Endothelial cell (in vitro differentiated cells): Measurements from ENCODE around the gene FSCN2. TPM values are rescaled to one million over a fixed set of nuclear protein-coding genes. Genes with fewer than 3 reads are reported as not detected.

Source experiments
- DNase-seq: peaks from one replicate; pipeline ENCODE4 v3.0.0; 2021; ENCODE audit warnings: low spot score
- H3K27ac Mint-ChIP-seq: one replicate; pipeline ENCODE4 v1.8.0; 2021; ENCODE audit warnings: mixed read lengths, inconsistent platforms; ENCODE audit not compliant: unreplicated experiment
- H3K27me3 Mint-ChIP-seq: one replicate; pipeline ENCODE4 v1.8.0; 2021; ENCODE audit warnings: mild to moderate bottlenecking, moderate library complexity, mixed read lengths, inconsistent platforms; ENCODE audit not compliant: unreplicated experiment
- H3K36me3 Mint-ChIP-seq: one replicate; pipeline ENCODE4 v1.8.0; 2021; ENCODE audit warnings: mild to moderate bottlenecking, low read depth, mixed read lengths, inconsistent platforms; ENCODE audit not compliant: unreplicated experiment
- H3K4me1 Mint-ChIP-seq: one replicate; pipeline ENCODE4 v1.8.0; 2021; ENCODE audit warnings: mild to moderate bottlenecking, mixed read lengths, inconsistent platforms; ENCODE audit not compliant: unreplicated experiment
- H3K4me3 Mint-ChIP-seq: one replicate; pipeline ENCODE4 v1.8.0; 2021; ENCODE audit warnings: mild to moderate bottlenecking, mixed read lengths, inconsistent platforms; ENCODE audit not compliant: unreplicated experiment
- H3K9me3 Mint-ChIP-seq: one replicate; pipeline ENCODE4 v1.8.0; 2021; ENCODE audit warnings: mixed read lengths, inconsistent platforms; ENCODE audit not compliant: unreplicated experiment
- total RNA-seq: library from RNA; stranded (reverse); fragmentation: NEBNext Ultra II Directional; extraction: Animal tissue kit (Norgen Biotek cat#: 25700); gene quantifications from one replicate; pipeline ENCODE4 v1.2.1, GENCODE V29; 2021; ENCODE audit not compliant: unreplicated experiment
- TF ChIP-seq, protein P1 (sequence below): fragments of 200-600 bp; sonication (generic); IDR thresholded peaks from one replicate; pipeline ENCODE4 v1.5.0; 2021; ENCODE audit warnings: antibody characterized with exemption; ENCODE audit not compliant: unreplicated experiment

Gene FSCN2
- total RNA-seq, 1 donor from 2014 or later: 1.5 TPM

DNA sequence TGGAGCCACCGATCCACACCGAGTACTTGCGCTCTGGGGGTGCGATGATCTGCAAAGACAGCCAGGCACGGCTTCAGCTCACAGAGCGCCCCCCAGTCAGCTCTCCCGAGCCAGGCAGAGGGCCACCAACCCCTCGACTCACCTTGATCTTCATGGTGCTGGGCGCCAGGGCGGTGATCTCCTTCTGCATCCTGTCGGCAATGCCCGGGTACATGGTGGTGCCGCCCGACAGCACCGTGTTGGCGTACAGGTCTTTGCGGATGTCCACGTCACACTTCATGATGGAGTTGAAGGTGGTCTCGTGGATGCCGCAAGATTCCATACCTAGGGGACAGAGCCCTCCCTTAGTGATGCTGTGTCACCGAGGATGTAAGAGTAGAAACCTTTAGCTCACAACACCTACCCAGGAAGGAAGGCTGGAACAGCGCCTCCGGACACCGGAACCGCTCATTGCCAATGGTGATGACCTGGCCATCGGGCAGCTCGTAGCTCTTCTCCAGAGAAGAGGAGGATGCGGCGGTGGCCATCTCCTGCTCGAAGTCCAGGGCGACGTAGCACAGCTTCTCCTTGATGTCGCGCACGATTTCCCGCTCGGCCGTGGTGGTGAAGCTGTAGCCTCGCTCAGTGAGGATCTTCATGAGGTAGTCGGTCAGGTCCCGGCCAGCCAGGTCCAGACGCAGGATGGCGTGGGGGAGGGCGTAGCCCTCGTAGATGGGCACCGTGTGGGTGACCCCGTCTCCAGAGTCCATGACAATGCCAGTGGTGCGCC, 17.2 kb upstream of the FSCN2 start:
- Mint-ChIP-seq H3K4me3 (peak overlapping the region; percentile 99), H3K36me3 (peaks cover 35% of the 10 kb centered on the region), H3K27ac (peak overlapping the region; percentile 79), H3K27me3 (peaks cover 29% of the 10 kb centered on the region), H3K9me3 (no peaks in the 10 kb centered on the region), H3K4me1 (peaks cover 31% of the 10 kb centered on the region)
- no peak for DNase-seq
- TF ChIP-seq, protein P1, sequence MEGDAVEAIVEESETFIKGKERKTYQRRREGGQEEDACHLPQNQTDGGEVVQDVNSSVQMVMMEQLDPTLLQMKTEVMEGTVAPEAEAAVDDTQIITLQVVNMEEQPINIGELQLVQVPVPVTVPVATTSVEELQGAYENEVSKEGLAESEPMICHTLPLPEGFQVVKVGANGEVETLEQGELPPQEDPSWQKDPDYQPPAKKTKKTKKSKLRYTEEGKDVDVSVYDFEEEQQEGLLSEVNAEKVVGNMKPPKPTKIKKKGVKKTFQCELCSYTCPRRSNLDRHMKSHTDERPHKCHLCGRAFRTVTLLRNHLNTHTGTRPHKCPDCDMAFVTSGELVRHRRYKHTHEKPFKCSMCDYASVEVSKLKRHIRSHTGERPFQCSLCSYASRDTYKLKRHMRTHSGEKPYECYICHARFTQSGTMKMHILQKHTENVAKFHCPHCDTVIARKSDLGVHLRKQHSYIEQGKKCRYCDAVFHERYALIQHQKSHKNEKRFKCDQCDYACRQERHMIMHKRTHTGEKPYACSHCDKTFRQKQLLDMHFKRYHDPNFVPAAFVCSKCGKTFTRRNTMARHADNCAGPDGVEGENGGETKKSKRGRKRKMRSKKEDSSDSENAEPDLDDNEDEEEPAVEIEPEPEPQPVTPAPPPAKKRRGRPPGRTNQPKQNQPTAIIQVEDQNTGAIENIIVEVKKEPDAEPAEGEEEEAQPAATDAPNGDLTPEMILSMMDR: no peak

DNA sequence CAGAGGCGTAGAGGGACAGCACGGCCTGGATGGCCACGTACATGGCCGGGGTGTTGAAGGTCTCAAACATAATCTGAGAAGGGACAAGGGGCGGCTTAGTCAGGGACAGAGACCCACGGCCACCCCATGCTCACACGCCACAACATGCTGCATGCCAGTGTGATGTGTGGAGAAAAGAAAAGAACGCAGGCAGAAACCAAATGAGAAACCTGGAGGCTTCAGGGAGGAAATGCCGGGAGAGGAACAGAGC, 16.7 kb upstream of the FSCN2 start:
- peaks cover 31% of the 10 kb centered on the region for H3K4me1 Mint-ChIP-seq
- H3K36me3 Mint-ChIP-seq: peaks cover 35% of the 10 kb centered on the region
- TF ChIP-seq, protein P1: no peak
- peak overlapping the region; percentile 79 for H3K27ac Mint-ChIP-seq
- peaks cover 32% of the 10 kb centered on the region for H3K27me3 Mint-ChIP-seq
- H3K9me3 Mint-ChIP-seq: no peaks in the 10 kb centered on the region
- H3K4me3 Mint-ChIP-seq: peak overlapping the region; percentile 99
- DNase-seq: no peak

DNA sequence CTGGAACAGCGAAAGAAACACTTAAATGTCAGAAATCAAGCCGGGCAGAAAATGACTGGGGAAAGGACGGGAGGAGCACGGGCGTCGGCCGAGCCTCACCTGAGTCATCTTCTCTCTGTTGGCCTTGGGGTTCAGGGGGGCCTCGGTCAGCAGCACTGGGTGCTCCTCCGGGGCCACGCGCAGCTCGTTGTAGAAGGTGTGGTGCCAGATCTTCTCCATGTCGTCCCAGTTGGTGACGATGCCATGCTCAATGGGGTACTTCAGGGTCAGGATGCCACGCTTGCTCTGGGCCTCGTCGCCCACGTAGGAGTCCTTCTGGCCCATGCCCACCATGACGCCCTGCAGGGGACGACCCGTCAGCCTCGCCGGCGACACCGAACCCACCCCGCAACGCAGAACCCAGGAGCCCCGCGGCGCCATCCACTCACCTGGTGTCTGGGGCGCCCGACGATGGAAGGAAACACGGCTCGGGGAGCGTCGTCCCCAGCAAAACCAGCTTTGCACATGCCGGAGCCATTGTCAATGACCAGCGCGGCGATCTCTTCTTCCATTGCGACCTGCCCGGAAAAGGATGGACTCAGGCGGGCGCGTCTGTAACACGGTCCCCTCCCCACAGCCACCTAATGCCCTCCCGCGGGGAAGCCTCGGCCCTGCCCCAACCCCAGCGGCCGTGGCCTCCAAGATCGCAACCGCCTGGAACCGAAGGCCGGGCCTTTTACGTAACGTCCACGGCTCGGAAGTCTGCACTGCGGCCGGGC, 16.2 kb upstream of the FSCN2 start:
- H3K9me3 Mint-ChIP-seq: no peaks in the 10 kb centered on the region
- H3K4me3 Mint-ChIP-seq: peak overlapping the region; percentile 99
- H3K36me3 Mint-ChIP-seq: peaks cover 35% of the 10 kb centered on the region
- no peak for DNase-seq
- TF ChIP-seq, protein P1: no peak
- peak overlapping the region; percentile 79 for H3K27ac Mint-ChIP-seq
- peaks cover 33% of the 10 kb centered on the region for H3K27me3 Mint-ChIP-seq
- H3K4me1 Mint-ChIP-seq: peaks cover 31% of the 10 kb centered on the region

DNA sequence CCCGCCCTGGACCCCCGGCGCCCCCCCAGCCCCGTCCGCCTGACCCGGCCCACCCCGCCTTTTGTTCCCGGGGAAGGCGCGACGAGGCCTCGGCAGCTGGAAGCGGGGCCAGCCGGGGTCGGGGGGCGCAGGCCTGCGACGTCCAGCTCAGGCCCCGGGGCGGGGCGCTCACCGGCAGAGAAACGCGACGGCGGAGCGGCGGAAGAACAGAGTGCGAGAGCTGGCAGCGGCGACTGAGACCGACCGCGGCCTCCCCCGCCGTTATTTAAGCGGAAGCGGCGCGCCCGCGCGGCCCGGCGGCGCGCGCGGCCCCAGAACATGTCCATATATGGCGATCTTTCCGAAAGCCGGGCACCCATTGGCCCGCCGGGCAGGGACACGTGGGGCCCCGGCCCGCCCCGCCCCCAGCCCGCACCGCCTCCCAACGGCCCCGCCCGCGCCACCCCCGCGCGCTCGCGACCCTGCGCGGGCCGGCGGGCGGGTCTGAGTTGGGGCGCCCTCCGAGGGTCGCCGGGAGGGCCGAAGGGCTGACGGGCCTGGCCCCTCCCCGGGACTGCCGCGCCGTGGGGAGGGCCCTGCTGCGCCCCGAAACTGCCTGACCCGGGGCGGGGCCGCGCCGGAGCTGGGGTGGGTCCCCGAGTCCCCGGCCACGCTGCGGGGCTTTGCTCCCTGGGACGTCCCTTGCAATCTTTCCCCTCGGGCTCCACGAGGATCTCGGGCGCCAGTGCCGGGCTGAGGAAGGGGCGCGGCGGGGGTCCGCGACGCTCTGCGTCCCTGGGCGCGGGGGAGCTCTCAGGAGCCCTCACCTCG, 15.4 kb upstream of the FSCN2 start, which contains the start of gene ACTG1:
Gene ACTG1, minus strand, starts transcription at position 238 of the 810 bp plus-strand sequence. CDS start 445 bp downstream, outside the sequence.
- TF ChIP-seq, protein P1: no peak
- peaks cover 31% of the 10 kb centered on the region for H3K27me3 Mint-ChIP-seq
- no peaks in the 10 kb centered on the region for H3K9me3 Mint-ChIP-seq
- peak within 1 kb of the TSS; percentile 99 for H3K4me3 Mint-ChIP-seq
- H3K27ac Mint-ChIP-seq: peak within 1 kb of the TSS; percentile 90
- peaks cover 35% of the 10 kb centered on the region for H3K36me3 Mint-ChIP-seq
- peaks cover 31% of the 10 kb centered on the region for H3K4me1 Mint-ChIP-seq
- peak; percentile 90 for DNase-seq
